HG02588 (cell line): ENCODE measurements around the gene ADAMTS19.

Experiments used
- ATAC-seq: cut with Tn5 transposase; IDR thresholded peaks from one replicate; pipeline ENCODE4 v1.9.1; 2021; ENCODE audit warnings: mild to moderate bottlenecking, moderate library complexity; ENCODE audit not compliant: unreplicated experiment

ADAMTS19 gene

DNA sequence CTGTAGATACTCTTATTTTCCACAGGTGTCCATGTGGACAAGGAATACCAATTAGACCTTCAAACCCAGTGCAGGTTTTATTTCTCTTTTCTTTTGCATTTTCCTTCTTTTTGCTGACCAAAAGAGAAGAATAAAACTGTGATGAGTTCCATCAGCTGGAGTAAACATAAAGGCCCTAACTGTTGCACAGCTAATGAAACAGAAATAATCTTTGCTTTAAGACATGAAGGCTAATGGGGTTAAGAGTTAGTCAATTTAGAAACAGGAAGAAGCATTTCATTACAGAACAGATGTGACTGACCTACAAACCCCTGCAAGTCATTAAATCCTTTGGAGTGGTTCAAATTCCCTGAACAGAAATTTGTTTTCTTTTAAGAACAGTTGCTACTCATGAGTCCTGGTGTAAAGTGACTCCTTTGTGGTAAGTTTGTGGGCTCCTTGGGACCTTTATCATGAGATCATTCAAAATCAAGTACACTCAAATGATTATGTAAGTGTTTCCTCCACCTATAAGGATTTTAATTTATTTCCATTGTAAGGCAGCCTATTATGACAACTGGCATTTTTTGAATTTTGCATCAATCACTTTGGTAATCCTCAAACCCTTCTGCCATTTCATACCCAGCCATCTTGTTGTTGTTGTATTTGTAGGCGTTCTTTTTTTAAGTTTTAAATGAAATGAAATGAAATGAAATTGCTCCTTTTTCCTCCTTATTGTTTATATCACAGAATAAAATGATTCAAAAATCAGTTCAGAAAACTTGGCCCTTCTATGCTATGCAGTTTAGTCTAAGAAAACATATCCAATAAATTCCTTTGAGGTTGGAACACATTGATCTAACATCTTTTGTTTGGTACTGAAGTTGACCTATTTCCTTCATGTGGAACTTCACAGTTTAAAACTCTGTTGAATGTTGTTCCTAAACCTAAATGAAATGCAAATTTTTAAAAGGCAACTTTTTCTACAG lies 289.1 kb downstream of the ADAMTS19 start:
- no peak for ATAC-seq

DNA sequence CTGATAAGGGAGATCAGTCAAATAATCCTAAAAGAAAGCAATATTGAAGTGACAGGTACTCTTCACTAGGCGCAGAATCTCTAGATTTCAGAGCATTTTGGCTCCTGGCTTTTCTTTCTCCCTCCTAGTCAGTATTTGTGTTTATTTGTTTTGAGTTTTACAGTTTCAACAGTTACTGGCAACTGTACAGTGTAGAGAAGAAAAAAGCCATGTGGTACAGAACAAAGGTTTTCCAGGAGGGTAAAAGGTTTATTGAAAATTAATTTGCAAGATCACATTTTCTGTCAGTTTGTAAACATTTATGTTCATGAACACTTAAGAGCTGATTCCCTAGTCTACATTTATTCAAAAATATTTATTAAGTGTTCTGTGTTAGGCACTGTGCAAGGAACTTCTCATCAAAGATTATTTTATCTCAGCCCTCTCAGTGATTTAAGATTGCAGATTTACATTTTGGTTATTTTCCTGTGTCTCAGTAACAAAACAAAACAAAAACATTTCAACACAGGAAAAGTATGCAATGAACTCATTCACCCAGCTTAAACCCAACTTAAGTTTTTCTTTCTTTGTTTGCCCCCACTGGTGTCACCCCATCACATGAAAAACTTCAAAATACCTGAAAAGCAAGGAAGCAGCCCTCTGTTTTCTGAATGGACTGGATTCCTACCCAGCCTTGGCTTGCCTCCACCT lies 300.7 kb downstream of the ADAMTS19 start:
- no peak for ATAC-seq

DNA sequence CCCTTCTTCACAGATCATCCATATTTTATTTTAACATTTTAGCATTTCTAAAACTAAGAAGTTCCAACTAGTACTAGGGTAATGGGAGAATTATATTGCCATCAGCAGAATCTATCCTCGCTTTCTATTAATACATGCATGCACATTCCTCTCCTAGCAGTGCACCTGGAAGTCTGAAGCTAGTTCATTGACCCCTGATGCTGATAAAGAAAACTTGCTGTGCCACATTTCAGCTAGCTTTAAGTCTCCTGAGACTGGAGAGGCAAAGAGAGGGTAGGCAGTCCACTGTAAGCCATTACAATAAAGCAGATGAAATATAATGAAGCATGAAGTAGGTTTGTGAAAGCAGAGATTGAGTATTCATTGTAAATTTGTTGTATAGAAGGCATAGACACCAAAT lies 303.6 kb downstream of the ADAMTS19 start:
- ATAC-seq, result no peak

DNA sequence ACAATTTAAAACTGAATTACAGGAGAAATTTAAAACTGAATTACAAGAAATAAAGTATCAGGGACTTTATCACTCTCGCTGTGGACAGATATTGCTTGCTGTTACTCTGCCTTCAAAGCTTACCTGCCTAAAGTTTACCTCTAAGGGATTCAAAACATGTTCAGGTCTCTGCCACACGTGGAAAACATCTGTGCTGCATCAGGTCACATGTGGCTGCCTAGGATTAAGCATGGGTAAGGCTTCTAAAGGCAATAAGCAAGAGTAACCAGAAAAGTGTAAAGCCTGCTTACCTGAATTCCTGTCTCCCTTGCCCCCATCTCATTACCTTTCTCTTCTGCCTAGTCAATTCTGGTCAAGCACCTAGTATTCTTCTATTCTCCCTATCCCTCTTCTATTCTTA lies 306.7 kb downstream of the ADAMTS19 start:
- no peak for ATAC-seq

DNA sequence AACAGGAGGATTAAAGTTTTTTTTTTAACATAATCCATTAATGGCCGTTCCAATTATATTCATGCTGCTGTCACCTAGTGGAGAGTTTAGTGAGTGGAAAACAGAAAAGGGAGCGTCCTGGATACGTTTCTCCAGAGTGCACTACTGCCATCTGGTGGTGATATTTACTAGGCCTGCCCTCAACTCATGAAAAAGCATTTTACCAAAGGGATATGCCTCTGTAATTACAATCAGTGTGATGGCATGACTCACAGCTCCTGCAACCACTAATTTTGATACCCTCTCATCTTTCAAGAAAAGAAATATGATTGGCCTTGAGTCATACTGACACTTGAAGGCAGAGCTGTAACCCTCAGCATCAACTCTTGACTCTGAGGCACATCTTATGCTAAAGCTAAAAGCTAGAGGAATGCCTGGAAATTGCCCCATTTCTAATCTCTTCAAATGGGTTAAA lies 307.9 kb downstream of the ADAMTS19 start:
- ATAC-seq, result peak; percentile 91

DNA sequence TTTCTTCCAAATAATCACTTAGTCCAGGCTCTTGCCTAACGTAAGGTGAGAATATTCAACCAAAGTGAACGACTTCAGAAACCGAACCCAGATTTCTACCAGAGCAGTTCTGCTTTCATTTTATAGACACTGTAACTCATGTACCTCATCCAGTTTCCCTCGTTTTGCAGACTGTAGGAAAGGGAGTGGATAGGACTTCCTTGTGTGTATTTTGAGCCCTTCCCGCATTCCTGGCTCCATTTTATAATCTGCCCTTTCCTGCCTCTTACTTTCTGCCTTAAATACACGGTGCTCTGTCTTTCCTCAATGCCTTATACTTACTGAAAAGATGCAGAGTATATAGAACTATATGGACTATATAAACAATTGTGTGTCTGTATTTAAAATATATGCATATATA lies 308.6 kb downstream of the ADAMTS19 start:
- ATAC-seq, result no peak

DNA sequence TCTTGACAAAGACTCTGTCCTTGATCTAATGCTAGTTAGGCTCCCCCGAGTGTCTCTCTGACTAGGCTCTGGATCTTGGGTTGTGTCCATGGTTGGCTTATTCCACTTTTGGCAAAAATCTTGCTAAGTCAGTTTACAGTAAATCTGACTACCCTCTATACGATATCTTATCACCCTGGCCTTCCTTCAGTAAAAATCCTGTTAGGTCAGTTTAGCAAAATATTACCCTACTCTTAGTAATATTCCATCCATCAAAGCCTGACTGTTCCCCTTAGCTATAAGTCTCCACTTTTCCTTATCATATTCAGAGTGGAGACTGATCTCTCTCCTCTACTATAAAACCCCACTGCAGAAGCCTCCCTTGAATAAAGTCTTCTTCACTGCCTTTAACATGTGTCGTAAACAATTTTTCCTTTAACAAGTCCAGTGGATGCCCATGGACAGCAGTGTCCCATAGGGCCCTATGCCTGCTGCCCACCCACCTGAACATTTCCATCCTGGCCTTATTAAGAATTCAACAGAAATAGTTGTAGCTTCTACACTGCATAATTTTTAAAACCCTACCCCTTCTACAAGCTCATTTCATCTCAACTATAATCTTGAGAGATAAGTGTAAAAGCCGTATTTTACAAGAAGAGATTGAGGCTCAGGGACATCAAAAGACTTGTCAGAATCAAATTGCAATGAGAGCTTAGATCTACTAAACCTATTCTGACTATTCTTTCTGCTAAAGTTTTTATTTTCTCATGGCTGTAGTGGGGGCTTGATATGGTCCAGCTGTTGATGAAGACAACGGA lies 310.1 kb downstream of the ADAMTS19 start:
- ATAC-seq, result no peak

DNA sequence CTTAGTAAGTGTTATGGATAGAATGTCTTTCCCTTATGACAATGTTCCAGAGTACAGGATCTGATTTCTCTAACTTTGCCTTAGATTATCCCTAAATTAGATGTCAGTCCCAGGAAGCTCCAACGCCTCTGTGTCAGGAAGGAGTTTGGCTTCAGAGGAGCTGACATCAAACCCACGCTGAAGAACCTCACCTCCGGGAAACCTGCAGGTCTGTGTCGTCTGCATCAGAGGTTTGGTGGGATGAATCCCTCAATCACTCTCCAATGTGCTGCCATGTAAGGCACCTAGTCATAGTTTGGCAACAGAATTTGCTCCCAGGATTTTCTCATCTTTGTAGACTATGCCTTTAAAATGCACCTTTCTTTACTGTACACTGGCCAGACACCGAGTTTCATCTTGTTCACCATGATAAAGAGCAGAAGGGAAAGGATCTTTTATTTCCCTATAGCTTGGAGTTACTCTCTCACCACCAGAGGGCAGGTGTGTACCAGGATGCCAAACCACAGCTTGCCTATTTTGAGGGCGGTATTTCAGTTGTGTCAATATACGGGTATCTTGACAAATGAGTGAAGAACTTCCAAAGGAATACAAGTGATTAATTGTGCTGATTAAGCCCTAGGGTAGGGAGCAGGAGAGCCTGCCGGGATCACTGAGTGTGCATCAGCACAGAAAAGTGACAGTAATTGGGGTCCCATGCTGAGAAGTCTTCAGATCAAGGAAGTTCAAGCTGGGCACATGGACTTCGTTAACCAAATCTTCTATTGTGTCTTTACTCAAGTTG lies 311.1 kb downstream of the ADAMTS19 start:
- ATAC-seq, result peak; percentile 61

DNA sequence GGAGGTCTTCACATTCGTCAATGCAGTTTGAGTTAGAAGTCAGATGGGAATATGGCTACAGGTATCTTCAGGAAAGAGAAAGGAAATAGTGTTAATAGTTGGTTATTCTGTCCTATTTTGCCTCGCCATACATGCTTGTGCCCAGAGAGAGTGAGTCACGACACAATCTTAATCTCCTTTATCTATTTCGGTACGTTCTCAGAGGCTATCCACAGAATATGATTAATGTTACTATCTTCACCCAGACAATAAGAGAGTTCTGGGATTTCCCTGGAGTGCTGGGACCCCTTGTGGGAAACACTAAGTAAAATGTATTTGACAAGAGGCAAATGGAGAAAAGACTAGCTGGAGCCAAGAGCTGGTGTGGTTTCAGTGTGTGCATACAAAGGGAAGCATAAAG lies 313.3 kb downstream of the ADAMTS19 start:
- ATAC-seq, result no peak

DNA sequence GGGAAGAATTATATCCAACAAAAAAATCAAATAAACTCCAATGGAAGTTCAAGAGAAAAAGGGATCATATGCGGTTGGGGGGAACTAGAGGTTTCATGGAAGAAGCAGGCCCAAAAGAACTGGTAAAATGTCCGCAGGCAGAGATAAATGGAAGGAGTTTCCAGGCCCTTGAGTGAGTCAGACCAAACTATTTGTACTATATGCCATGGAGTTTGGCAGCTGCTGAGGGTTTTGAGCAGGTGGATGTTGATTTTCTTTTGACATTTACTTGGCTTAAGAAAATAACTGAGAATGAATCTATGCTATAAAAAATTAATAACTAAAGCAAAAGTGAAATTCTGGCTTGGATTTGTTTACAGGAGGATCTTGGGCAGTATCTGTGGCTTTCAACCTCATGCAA lies 321.5 kb downstream of the ADAMTS19 start:
- no peak for ATAC-seq
